Measurements from ENCODE around the gene DCAF6.

Gene DCAF6

GRCh38 chr1:167968569-167968968, 32.1 kb downstream of the DCAF6 start:
- no peak for DNase-seq (ENCODE audit: low read depth in 2 of 2)

DNA sequence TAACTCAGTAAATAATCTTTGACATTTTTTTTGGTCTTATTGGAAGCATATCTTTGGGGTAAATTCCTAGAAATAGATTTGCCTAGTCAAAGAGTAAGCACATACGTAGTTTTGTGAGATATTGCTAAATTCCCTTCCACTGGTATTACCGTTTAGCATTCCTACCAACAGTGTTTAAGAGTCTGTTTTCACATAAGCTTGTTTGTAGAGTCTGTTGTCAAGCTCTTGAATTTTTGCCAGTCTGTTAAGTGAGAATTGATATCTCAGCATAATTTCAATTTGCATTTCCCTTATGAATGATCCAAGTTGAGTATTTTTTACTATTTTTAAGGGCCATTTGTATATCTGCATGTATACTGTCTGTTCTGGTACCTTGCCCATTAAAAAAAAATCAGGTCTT, 37.3 kb downstream of the DCAF6 start:
- no peak for DNase-seq (ENCODE audit: low read depth in 2 of 2)

DNA sequence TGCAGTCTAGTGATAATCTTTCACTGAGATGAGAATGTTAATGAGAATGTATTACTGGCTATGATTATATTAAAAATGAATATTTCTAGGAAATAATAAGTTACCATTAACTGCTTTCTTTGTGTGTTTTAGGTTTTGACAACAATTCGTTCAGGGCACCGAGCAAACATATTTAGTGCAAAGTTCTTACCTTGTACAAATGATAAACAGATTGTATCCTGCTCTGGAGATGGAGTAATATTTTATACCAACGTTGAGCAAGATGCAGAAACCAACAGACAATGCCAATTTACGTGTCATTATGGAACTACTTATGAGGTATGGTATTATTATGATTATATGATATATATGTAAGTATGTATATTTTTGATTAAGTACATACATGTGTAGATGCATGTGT, 38.2 kb downstream of the DCAF6 start:
- DNase-seq (ENCODE audit: low read depth in 2 of 2), result no peak

- no peak for DNase-seq (ENCODE audit: low read depth in 2 of 2)
Measured at GRCh38 chr1:167977245-167977644, 40.8 kb downstream of the DCAF6 start.

DNA sequence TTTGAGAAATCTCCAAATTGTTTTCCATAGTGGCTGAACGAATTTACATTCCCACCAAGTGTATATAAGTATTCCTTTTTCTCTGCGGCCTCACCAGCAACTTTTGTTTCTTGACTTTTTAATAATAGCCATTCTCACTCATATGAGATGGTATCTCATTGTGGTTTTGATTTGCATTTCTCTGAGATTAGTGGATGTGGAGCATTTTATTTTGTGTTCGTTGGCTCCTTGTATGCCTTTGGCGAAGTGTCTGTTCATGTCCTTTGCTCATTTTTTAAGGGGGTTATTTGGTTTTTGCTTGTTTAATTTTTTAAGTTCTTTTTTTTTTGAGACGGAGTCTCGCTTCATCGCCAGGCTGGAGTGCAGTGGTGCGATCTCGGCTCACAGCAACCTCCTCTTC, 45.5 kb downstream of the DCAF6 start:
- DNase-seq (ENCODE audit: low read depth in 2 of 2), result no peak

- DNase-seq (ENCODE audit: low read depth in 2 of 2), result no peak
Measured at GRCh38 chr1:167983797-167984420, 47.4 kb downstream of the DCAF6 start.

DNA sequence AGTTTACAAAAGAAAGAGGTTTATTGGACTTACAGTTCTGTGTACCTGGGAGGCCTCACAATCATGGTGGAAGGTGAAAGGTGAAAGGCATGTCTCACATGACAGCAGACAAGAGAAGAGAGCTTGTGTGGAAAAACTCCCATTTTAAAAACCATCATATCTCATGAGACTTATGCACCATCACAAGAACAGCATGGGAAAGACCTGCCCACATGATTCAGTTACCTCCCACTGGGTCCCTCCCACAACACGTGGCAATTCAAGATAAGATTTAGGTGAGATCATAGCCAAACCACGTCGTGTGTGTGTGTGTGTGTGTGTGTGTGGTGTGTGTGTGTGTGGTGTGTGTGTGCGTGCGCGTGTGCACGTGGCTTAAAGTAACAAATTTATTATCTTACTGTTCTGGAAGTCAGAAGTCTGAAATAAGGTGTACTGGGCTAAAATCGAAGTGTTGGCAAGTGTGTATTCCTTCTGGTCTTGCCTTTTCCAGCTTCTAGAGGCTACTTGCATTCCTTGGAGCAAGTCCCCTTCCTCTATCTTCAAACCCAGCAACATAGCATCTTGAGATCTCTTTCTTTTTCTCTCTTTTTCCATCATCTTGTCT, 48.5 kb downstream of the DCAF6 start:
- no peak for DNase-seq (ENCODE audit: low read depth in 2 of 2)

DNA sequence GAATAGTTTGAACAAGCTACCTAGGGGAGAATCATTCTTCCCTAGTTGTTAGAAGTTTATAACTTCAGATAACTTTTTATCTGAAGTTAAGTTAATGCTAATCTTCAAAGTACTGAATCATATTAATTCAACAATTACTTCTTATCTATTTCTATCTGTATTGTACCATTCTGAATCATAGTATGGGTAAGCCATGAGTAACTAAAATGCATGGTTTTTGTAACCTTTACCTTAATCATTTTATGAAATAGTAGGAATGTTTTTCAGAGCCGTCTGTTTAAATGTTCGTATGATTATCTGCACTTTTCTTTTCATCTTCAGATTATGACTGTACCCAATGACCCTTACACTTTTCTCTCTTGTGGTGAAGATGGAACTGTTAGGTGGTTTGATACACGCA, 50.7 kb downstream of the DCAF6 start:
- no peak for DNase-seq (ENCODE audit: low read depth in 2 of 2)

GRCh38 chr1:167991546-167991945, 55.1 kb downstream of the DCAF6 start:
- DNase-seq (ENCODE audit: low read depth in 2 of 2), result no peak

DNA sequence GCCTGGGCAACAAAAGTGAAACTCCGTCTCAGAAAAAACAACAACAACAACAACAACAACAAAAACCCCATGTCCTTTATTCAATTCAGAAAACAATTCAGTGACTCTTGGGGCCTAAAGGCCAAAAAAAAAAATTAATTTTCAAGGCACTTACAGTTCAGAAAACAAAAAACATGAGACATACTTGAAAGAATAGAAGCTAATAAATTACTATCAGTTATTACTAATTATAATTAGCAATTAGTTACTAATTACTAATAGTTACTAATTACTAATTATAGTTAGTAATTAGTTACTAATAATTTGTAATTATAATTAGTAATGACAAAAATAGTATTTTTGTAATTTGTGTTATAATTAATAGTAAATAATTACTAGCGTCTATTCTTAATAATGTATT, 57.2 kb downstream of the DCAF6 start:
- no peak for DNase-seq (ENCODE audit: low read depth in 2 of 2)

DNA sequence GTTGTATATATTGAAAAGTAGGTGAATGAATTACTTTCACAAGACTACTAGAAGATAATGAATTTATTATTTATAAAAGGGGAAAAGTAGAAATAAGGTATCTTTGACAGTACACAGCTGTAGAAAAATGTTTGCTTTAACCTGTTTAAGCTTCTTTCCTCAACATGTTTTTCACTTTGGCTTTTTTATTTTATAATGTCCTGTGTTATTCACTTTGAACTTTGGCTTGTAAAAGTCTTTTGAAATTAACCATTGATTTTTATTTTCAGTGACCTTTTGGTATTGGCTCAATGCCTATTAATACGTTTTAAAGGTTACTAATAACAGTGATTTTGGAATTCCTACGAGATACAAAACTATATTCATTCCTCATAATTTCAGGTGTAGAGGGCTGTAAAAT, 58.1 kb downstream of the DCAF6 start:
- DNase-seq (ENCODE audit: low read depth in 2 of 2), result no peak

DNA sequence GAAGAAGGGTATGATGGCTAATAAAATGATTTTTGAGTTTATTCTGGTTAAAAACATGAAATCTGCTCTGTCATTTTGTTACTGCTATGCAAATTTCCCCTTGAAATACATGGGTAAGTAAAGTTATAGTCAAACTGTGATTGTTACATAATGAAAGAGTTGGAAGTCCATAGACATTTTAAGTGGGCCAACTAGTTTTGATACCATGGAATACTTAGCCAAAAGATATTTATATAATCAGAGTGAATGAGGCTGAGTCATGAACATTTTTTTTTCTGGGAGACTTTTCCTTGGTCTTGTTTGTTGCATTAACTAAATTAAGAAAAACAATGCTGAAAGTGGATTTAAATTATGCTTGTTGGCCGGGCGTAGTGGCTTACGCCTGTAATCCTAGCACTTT, 58.6 kb downstream of the DCAF6 start:
- DNase-seq (ENCODE audit: low read depth in 2 of 2), result no peak

GRCh38 chr1:167996266-167996665, 59.8 kb downstream of the DCAF6 start:
- DNase-seq (ENCODE audit: low read depth in 2 of 2), result no peak

- DNase-seq (ENCODE audit: low read depth in 2 of 2), result no peak
Measured at GRCh38 chr1:167997037-167997575, 60.6 kb downstream of the DCAF6 start.

GRCh38 chr1:167999877-168000276, 63.4 kb downstream of the DCAF6 start:
- DNase-seq (ENCODE audit: low read depth in 2 of 2), result no peak

DNA sequence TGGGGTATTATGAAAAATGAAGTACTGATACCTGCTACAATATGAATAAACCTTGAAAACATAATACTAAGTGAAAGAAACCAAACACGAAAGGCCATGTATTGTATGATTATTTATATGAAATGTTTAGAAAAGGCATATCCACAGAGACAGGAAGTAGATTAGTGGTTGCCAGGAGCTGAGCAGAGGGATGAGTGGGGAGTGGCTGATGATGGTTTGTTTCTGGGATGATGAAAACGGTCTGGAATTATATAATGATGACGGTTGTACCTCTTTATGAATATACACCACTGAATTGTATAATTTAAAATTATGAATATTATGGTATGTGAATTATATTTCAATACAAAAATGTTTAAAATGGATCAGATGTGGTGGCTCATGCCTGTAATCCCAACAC, 64.2 kb downstream of the DCAF6 start:
- no peak for DNase-seq (ENCODE audit: low read depth in 2 of 2)

DNA sequence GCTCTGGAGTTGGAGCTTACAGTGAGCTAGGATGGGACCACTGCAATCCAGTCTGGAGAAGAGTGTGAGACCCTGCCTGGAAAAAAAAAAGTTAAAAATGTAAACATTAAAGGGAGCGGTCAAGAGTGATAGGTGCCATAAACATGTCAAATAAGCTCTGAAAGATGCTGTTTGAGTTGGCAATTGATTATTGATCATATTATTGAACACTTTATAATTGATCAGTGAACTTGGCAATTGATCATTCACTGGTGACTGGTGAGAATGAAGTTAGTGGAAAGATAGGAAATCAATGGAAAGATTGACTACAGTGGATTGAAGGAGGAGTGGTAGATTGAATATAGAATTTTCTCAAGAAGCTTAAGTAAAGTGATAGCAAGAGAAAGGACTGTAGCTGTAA, 64.7 kb downstream of the DCAF6 start:
- DNase-seq (ENCODE audit: low read depth in 2 of 2), result no peak

DNA sequence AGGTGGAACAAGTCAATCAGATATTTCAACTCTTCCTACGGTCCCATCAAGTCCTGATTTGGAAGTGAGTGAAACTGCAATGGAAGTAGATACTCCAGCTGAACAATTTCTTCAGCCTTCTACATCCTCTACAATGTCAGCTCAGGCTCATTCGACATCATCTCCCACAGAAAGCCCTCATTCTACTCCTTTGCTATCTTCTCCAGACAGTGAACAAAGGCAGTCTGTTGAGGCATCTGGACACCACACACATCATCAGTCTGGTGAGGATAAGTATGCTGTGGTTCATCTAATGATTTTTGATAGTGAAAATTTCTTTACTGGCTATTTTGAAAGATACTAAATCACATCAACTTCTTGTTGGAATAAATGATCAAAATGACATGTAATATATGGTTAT, 68.0 kb downstream of the DCAF6 start:
- DNase-seq (ENCODE audit: low read depth in 2 of 2), result no peak

- no peak for DNase-seq (ENCODE audit: low read depth in 2 of 2)
Measured at GRCh38 chr1:168005529-168005928, 69.0 kb downstream of the DCAF6 start.

- no peak for DNase-seq (ENCODE audit: low read depth in 2 of 2)
Measured at GRCh38 chr1:168007691-168008090, 71.2 kb downstream of the DCAF6 start.

DNA sequence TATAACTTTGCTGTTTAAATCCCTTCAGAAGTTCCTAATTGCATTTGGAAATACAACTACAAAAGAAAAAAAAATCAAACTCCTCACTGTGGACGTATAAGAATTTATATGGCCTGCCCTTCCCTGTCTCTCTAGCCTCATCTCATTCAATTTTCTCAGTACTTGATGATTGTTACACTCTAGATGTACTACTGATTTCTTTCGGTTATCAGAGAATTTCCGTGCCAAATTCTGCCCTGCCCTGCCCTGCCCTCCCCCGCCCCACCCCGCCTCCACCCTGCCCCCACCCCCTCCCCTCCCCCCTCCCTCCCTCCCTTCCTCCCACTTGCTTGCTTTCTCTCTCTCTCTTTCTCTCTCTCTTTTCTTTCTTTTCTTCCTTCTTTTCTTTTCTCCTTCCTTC, 72.1 kb downstream of the DCAF6 start:
- no peak for DNase-seq (ENCODE audit: low read depth in 2 of 2)

DNA sequence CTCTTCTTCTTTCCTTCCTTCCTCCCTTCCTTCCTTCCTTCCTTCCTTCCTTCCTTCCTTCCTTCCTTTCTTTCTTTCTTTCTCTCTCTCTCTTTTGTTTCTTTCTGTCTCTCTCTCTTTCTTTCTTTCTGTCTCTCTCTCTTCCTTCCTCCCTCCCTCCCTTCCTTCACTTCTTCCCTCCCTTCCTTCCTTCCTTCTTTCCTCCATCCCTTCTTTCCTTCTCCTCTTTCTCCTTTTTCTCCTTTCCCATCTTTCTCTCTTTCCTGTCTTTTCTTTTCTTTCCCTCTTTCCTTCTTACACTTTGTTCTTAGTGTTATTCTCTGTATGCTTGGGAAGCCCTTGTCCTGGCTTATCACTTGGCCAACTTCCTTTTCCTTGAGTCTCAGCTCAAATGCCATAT, 72.8 kb downstream of the DCAF6 start:
- DNase-seq (ENCODE audit: low read depth in 2 of 2), result no peak

- DNase-seq (ENCODE audit: low read depth in 2 of 2), result no peak
Measured at GRCh38 chr1:168019407-168019806, 82.9 kb downstream of the DCAF6 start.

DNA sequence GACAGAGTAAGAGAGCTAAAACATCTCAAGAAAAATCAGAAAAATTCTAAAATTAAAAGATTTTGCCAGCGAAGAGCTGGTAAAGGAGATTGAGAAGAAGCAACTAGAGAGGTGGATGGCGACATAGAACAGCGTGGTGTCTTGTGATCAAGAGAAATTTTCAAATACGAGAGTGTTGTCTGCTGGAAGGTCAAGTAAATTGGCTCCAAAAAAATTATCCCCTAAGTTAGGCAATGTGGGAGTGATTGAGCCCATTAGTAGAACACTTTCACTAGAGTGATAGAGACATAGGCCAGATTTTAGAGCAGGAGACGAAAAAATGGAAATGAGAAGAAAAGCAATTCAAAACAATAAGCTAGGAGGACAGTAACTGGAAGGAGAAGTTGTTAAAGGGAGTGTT, 94.7 kb downstream of the DCAF6 start:
- DNase-seq (ENCODE audit: low read depth in 2 of 2), result no peak
